ENCODE data around the gene THSD8.

Gene THSD8

DNA sequence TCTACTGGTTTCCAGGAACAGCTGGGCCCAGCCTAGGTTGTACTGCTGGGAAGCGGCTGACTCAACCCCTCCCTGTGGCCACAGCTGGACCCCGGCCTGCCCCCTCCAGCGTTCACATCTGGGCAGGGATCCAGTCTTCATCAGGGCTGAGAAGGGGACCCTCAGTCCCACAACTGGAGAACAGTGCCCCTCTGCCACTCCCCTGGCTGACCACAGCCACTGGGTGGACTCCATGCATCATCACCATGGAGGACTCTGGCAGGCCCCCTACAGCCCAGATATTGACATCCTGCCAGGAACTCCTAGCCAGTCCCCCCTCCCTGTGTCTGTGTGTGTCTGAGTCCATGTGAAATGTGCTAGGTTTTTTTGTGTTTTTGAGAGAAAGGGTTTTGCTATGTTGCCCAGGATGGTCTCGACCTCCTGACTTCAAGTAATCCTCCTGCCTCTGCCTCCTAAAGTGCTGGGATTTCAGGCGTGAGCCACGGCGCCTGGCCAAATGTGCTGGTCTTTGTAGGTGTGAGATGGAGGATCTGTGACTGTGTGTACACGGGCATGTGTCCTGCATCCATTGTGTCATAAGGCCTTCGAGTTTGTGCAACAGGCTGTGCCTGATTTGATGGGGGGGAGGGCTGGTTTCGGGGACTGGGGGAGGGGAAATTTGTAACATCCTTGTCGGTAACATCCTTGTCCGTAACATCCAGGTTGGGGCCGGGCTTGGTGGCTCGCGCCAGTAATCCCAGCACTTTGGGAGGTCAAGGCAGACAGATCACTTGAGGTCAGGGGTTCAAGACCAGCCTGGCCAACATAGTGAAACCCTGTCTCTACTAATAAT is 22.5 kb upstream of the THSD8 start:
- peak; percentile 84 for DNase-seq (ENCODE audit: low read depth)

- no peak for DNase-seq (ENCODE audit: low read depth)
These were observed 19.8 kb upstream of the THSD8 start for GRCh38 chr19:12782174-12782423.

- no peak for DNase-seq (ENCODE audit: low read depth)
These were observed 19.2 kb upstream of the THSD8 start for GRCh38 chr19:12782424-12783290.

DNA sequence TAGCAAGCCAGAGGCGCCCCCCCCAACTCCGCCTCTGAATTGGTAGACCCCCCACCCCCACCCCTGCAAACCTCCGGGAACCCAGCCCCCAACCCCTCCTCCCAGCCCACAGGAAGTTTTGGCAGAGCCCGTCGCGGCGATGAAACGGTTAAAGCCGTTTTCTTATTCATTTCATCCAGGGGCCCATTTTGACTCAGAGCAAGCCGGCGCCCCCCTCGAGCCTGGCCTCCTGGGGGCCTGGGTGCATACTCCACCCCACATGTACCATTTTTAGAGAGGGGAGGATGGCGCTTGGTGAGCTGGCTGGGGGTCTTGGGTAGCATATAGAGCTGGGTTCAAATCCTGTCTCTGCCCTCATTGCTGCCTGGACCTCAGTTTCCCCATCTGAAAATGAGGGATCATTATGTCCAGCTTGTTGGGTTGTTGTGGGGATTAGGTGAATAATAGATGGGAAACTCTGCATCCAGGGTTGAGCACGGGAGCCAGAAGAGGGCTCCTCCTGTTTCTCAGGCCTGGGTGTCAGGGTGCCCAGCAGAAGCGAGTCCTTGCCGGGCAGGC is 18.5 kb upstream of the THSD8 start:
- no peak for DNase-seq (ENCODE audit: low read depth)

DNA sequence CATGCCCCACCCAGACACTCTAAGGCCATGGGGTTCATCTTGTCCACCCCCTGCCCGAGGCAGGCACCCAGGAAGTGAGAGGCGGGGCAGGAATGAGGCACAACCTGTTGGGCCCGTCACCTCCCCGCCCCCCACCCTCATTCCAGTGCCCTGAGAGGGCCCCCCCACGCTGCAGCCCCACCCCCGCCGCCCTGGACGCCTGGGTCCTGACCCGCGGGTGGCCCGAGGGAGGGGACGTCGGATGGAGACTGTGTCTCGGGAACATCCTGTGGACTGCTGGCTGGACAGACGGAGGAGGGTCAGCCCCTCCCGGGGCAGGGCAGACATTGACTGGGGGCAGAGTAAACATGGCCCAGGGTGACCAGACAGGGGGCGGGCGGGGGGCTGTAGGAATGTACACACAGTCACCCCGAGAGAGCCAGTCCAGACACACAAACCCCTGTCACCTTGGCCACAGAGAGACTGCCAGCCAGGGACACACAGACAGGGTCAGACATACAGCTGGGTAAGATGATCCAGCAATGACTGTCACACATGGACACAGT is 17.9 kb upstream of the THSD8 start:
- no peak for DNase-seq (ENCODE audit: low read depth)

DNA sequence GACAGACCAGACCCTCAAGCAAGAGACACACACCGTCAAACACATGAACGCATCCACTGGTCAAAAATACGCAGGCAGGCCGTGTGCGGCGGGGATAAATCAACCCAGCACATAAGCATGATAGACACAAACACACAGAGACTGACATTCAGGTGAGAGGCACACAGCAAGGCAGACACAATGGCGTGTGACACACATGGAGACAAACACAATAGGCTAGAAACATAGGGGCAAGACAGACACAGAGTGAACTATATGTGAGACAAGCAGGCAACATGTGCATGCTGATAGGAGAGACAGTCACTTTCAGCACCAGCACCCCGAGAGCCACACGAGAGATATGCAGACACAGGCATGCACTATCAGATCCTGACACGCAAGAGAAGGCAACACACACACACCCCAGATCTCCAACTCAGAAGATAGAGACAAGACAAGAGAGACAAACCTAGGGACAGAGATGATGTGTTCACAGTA is 17.4 kb upstream of the THSD8 start:
- no peak for DNase-seq (ENCODE audit: low read depth)

DNA sequence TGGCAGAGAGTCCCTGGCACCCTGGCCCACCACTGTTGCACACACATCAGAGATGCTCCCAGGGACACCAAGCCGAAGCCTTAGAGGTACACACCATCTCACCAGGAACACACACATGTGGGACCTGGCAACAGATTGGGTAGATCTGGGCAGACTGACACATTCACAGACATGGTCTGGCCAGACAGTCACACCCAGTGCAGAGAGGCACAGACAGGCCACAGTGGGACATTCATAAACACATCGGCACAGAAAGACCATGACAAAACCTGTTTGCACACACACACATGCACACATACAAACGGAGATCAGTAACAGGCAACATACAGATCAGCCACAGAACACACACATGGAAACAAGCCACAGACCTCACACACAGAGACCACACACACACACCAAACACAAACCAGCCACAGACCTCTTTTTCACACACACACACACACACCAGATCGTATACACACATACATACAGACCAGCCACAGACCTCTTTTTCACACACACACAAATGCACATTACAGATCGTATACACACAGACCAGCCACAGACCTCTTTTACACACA is 16.9 kb upstream of the THSD8 start:
- DNase-seq (ENCODE audit: low read depth), result no peak

- no peak for DNase-seq (ENCODE audit: low read depth)
These were observed 16.3 kb upstream of the THSD8 start for GRCh38 chr19:12785431-12786031.

DNA sequence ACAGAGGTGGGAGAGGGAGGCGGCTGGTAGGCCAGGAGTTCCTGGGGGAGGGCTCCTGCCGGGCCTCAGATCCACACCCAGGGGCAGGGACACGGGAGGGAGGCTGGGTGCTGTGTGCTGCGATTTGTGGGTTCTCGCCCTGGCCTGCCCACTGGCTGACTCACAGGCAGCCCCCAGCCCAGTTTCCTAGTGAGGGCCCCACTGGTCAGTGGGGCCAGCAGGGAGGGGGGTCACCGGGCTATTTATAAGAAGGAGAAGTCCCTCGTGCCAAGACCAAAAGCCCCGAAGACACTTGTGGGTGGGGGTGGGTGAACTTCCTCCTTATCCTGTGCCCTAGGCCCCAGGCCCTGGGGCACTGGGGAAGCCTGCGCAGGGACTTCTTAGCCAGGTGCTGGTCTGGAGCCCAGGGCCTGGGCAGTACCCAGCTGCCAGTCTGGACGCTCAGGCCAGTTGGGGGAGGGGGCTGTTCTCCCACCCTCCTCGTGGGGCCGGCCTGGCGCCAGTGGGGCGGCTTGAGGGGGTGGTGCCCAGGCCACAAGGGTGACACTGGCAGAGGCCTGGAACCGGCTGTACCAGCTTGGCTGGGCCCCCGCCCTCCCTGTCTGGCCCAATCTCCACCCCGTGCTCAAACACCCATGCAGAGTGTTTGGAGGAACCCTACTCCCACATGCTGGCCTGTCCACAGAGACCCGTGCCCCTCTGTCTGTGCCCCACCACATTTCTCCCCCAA is 15.6 kb upstream of the THSD8 start:
- no peak for DNase-seq (ENCODE audit: low read depth)

DNA sequence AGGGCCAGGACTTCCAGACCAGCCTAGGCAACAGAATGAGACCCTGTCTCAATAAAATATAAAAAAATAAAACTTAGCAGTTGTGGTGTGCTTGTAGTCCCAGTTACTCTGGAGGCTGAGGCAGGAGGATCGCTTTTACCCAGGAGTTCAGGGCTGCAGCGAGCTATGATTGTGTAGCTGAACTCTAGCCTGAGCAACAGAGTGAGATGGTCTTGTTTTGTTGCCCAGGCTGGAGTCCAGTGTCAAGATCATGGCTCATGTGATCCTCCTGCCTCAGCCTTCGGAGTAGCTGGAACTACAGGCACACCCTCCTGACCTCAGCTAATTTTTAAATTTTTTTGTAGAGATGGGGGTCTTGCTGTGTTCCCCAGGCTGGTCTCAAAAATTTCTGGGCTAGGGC is 14.9 kb upstream of the THSD8 start:
- DNase-seq (ENCODE audit: low read depth), result no peak

- DNase-seq (ENCODE audit: low read depth), result no peak
These were observed 14.4 kb upstream of the THSD8 start for GRCh38 chr19:12787458-12787857.

- DNase-seq (ENCODE audit: low read depth), result no peak
These were observed 13.7 kb upstream of the THSD8 start for GRCh38 chr19:12788042-12788681.

DNA sequence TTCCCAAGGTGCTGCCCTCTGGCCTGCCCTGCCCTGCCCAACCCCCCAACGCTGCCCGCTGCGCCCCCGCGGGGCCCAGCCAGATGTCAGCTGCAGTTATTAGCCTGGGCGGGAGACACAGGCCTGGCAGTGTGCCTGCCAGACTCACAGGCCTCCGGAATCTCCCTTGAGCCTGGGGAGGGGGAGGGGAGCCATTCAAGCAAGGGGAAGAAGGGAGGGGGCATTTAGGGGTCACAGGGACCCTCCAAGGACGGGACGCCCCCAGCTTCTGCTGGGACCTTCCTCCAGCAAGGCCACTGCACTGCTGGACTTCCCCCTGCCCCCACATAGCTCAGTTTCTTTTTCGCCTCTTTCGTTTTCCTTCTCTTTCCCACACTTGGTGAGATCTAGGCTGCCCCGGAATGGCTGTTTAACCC is 13.2 kb upstream of the THSD8 start:
- peak; percentile 52 for DNase-seq (ENCODE audit: low read depth)

DNA sequence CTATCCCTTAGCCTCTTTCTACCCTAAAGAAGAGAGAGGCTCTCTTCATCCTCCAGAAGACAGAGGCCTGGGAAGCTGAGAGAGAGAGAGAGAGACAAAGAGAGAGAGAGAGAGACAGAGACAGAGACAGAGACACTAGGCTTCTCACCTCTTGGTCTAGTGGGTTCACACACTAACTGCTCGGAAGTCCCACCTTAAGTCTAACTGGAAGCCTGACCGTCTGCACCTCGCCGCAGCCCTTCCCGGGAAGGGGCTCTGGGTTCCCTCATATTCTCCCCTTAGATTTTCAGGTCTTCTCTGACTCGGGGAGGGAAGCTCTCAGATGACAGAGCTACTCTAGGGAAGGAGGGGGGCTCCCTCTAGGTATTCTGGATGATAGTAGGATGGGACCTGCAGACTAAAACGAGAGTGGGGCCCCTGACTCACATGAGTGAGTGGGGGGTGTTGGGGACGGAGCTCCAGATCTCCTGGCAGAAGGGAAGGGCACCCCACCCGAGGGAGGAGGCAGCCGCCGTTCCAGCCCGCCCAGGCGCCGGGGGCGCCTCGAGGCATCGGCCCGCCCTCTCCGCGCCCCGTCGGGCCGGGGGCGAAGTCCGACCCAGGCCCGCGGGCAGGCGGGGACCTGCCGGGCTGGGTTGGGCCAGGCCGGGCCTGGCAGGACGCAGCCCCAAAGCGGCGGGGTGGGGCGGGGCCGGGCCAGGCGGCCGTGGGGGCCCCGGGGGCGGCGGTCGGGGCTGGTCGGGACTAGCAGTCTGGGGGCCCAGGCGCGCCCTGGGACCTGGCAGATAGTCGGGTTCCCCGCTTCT is 12.6 kb upstream of the THSD8 start:
- no peak for DNase-seq (ENCODE audit: low read depth)

GRCh38 chr19:12789904-12790619 is 11.8 kb upstream of the THSD8 start:
- DNase-seq (ENCODE audit: low read depth), result peak; percentile 93

GRCh38 chr19:12790628-12791344 is 11.1 kb upstream of the THSD8 start:
- DNase-seq (ENCODE audit: low read depth), result no peak

DNA sequence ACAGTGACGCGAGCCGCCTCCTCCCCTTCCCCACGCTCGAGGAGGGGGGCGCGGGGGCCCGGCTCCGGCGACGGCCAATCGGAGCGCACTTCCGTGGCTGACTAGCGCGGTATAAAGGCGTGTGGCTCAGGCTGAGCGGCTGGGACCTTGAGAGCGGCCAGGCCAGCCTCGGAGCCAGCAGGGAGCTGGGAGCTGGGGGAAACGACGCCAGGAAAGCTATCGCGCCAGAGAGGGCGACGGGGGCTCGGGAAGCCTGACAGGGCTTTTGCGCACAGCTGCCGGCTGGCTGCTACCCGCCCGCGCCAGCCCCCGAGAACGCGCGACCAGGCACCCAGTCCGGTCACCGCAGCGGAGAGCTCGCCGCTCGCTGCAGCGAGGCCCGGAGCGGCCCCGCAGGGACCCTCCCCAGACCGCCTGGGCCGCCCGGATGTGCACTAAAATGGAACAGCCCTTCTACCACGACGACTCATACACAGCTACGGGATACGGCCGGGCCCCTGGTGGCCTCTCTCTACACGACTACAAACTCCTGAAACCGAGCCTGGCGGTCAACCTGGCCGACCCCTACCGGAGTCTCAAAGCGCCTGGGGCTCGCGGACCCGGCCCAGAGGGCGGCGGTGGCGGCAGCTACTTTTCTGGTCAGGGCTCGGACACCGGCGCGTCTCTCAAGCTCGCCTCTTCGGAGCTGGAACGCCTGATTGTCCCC is 10.4 kb upstream of the THSD8 start, which contains the start of gene JUNB:
Gene JUNB, plus strand, starts transcription at position 142 of the 706 bp plus-strand sequence. Its CDS starts 286 bp downstream, at position 428.
- DNase-seq (ENCODE audit: low read depth), result peak; percentile 96
